ENCODE measurements around the gene RCAN2. TPM values are rescaled to one million over a fixed set of nuclear protein-coding genes. Genes with fewer than 3 reads are reported as not detected.

Gene RCAN2
- total RNA-seq, 6 donors from 2014 or later, result 4.8 to 14.6 (median 9.1) TPM

- H3K36me3 ChIP-seq, result no peaks in the 10 kb centered on the region
- TF ChIP-seq EP300 (IDR thresholded peaks at IDR 0.05) (no peak), POLR2AphosphoS5 (IDR thresholded peaks at IDR 0.05) (no peak), POLR2A (IDR thresholded peaks at IDR 0.05) (no peak), CTCF (IDR thresholded peaks at IDR 0.05) (no peak)
- WGBS, 2 donors, result 91 to 100% methylated on average over 2 to 3 of the region's 3 CpGs
- DNase-seq, result no peak
- H3K4me1 ChIP-seq, result no peaks in the 10 kb centered on the region
- no peak overlapping the region for H3K27ac ChIP-seq
- H3K4me3 ChIP-seq, result no peak overlapping the region
- ATAC-seq (ENCODE audit: low FRiP score in 2 of 2), result peak in 1 of 2 donors; percentile 26
- no peaks in the 10 kb centered on the region for H3K27me3 ChIP-seq
- peaks cover 7 to 16% (median 10%) of the 10 kb centered on the region in 4 donors for H3K9me3 ChIP-seq
Measured at GRCh38 chr6:46444772-46445454, 46.3 kb downstream of the RCAN2 start.

- Histone ChIP-seq H3K4me1 (no peaks in the 10 kb centered on the region), H3K27ac (no peak overlapping the region), H3K4me3 (no peak overlapping the region), H3K27me3 (no peaks in the 10 kb centered on the region), H3K9me3 (peaks cover 7 to 13% (median 10%) of the 10 kb centered on the region in 4 donors), H3K36me3 (no peaks in the 10 kb centered on the region)
- WGBS, 2 donors, result 92 to 93% methylated on average over 3 of the region's 3 CpGs
- DNase-seq (no peak), ATAC-seq (ENCODE audit: low FRiP score in 2 of 2) (no peak)
- no peak for TF ChIP-seq EP300 (IDR thresholded peaks at IDR 0.05)
- TF ChIP-seq CTCF (IDR thresholded peaks at IDR 0.05), result no peak
- TF ChIP-seq POLR2A (IDR thresholded peaks at IDR 0.05), result no peak
- TF ChIP-seq POLR2AphosphoS5 (IDR thresholded peaks at IDR 0.05), result no peak
Measured at GRCh38 chr6:46443623-46444022, 47.6 kb downstream of the RCAN2 start.

GRCh38 chr6:46440641-46441040 lies 50.6 kb downstream of the RCAN2 start:
- H3K27ac ChIP-seq, result no peak overlapping the region
- H3K36me3 ChIP-seq, result no peaks in the 10 kb centered on the region
- TF ChIP-seq EP300 (IDR thresholded peaks at IDR 0.05), result no peak
- no peak for TF ChIP-seq POLR2AphosphoS5 (IDR thresholded peaks at IDR 0.05)
- TF ChIP-seq POLR2A (IDR thresholded peaks at IDR 0.05), result no peak
- no peak for TF ChIP-seq CTCF (IDR thresholded peaks at IDR 0.05)
- no peak overlapping the region for H3K4me3 ChIP-seq
- H3K4me1 ChIP-seq, result no peaks in the 10 kb centered on the region
- ATAC-seq (ENCODE audit: low FRiP score in 2 of 2) (no peak), DNase-seq (no peak)
- WGBS, 2 donors, result 12 to 14% methylated on average over 1 of the region's 1 CpG
- H3K27me3 ChIP-seq, result no peaks in the 10 kb centered on the region
- peaks cover 0 to 3% (median 1%) of the 10 kb centered on the region in 4 donors for H3K9me3 ChIP-seq

- H3K9me3 ChIP-seq, result peaks cover 0 to 1% (median 0%) of the 10 kb centered on the region in 4 donors
Measured at GRCh38 chr6:46440141-46440540, 51.1 kb downstream of the RCAN2 start.

More at GRCh38 chr6:46440141-46440540, 51.1 kb downstream of the RCAN2 start:
- no peak overlapping the region for H3K27ac ChIP-seq
- DNase-seq, result no peak
- H3K27me3 ChIP-seq, result no peaks in the 10 kb centered on the region
- no peak overlapping the region for H3K4me3 ChIP-seq
- TF ChIP-seq CTCF (IDR thresholded peaks at IDR 0.05), result no peak
- TF ChIP-seq POLR2A (IDR thresholded peaks at IDR 0.05), result no peak
- no peak for TF ChIP-seq POLR2AphosphoS5 (IDR thresholded peaks at IDR 0.05)
- TF ChIP-seq EP300 (IDR thresholded peaks at IDR 0.05), result no peak
- H3K36me3 ChIP-seq, result no peaks in the 10 kb centered on the region
- no peak for ATAC-seq (ENCODE audit: low FRiP score in 2 of 2)
- WGBS, 2 donors, result 60 to 61% methylated on average over 2 of the region's 2 CpGs
- no peaks in the 10 kb centered on the region for H3K4me1 ChIP-seq

Measured in upper lobe of left lung (tissue), 6 donors.